ENCODE results near the gene CCDC8. TPM values are rescaled to one million over a fixed set of nuclear protein-coding genes. Genes with fewer than 3 reads are reported as not detected.
A peak's percentile ranks its signal among the peaks of the same experiment; 100 is the strongest.

The CCDC8 gene
- total RNA-seq, 4 donors from 2014 or later: 2.8 to 7.3 (median 5.0) TPM

GRCh38 chr19:46429999-46430398, 16.6 kb upstream of the CCDC8 start:
- Histone ChIP-seq H3K4me3 (no peak overlapping the region), H3K36me3 (no peaks in the 10 kb centered on the region), H3K9me3 (no peaks in the 10 kb centered on the region), H3K4me1 (peaks cover 0 to 20% (median 4%) of the 10 kb centered on the region in 4 donors), H3K27me3 (peaks cover 0 to 57% of the 10 kb centered on the region in 2 donors), H3K27ac (no peak overlapping the region)
- DNase-seq (ENCODE audit: low spot score in 2 of 2): no peak
- WGBS, 2 donors: 60 to 67% methylated on average over 4 of the region's 4 CpGs
- TF ChIP-seq EP300 (IDR thresholded peaks at IDR 0.05) (no peak), CTCF (IDR thresholded peaks at IDR 0.05) (no peak)

GRCh38 chr19:46428239-46429135, 15.1 kb upstream of the CCDC8 start, which contains the start of gene PNMA8C:
Gene PNMA8C, minus strand, starts transcription at chr19:46428936. Its CDS starts 577 bp downstream, at chr19:46428359.
- no peak for TF ChIP-seq CTCF (IDR thresholded peaks at IDR 0.05)
- DNase-seq (ENCODE audit: low spot score in 2 of 2): no peak
- H3K4me3 ChIP-seq: peak within 1 kb of the TSS in 2 of 4 donors; percentile 12 to 19
- H3K9me3 ChIP-seq: no peaks in the 10 kb centered on the region
- H3K4me1 ChIP-seq: peaks cover 0 to 20% (median 4%) of the 10 kb centered on the region in 4 donors
- no peaks in the 10 kb centered on the region for H3K36me3 ChIP-seq
- no peak within 1 kb of the TSS for H3K27ac ChIP-seq
- peaks cover 0 to 50% of the 10 kb centered on the region in 2 donors for H3K27me3 ChIP-seq
- WGBS, 2 donors: 26 to 29% methylated on average over 37 to 46 of the region's 52 CpGs

GRCh38 chr19:46427518-46428045, 14.2 kb upstream of the CCDC8 start:
- Histone ChIP-seq H3K27ac (no peak overlapping the region), H3K9me3 (no peaks in the 10 kb centered on the region), H3K4me1 (peaks cover 0 to 20% (median 4%) of the 10 kb centered on the region in 4 donors), H3K27me3 (peaks cover 0 to 49% of the 10 kb centered on the region in 2 donors), H3K4me3 (no peak overlapping the region), H3K36me3 (no peaks in the 10 kb centered on the region)
- WGBS, 2 donors: 81 to 86% methylated on average over 17 of the region's 17 CpGs
- no peak for DNase-seq (ENCODE audit: low spot score in 2 of 2)
- no peak for TF ChIP-seq EP300 (IDR thresholded peaks at IDR 0.05)
- TF ChIP-seq POLR2A (IDR thresholded peaks at IDR 0.05): no peak
- no peak for TF ChIP-seq CTCF (IDR thresholded peaks at IDR 0.05)

GRCh38 chr19:46426506-46427162, 13.3 kb upstream of the CCDC8 start:
- TF ChIP-seq POLR2A (IDR thresholded peaks at IDR 0.05) (no peak), CTCF (IDR thresholded peaks at IDR 0.05) (no peak), EP300 (IDR thresholded peaks at IDR 0.05) (no peak)
- Histone ChIP-seq H3K4me1 (peaks cover 0 to 20% (median 4%) of the 10 kb centered on the region in 4 donors), H3K9me3 (no peaks in the 10 kb centered on the region), H3K36me3 (no peaks in the 10 kb centered on the region), H3K27me3 (peaks cover 0 to 46% of the 10 kb centered on the region in 2 donors), H3K27ac (no peak overlapping the region), H3K4me3 (peak overlapping the region; percentile 29 to 56 (median 38))
- peak in 1 of 2 donors; percentile 57 for DNase-seq (ENCODE audit: low spot score in 2 of 2)
- WGBS, 2 donors: 4% methylated on average over 29 to 30 of the region's 32 CpGs

Data from tibial nerve (tissue), 4 donors.